ENCODE measurements around the gene NAA38. TPM values are rescaled to one million over a fixed set of nuclear protein-coding genes. Genes with fewer than 3 reads are reported as not detected.
A peak's percentile ranks its signal among the peaks of the same experiment; 100 is the strongest.

The NAA38 gene
- total RNA-seq, 2 experiments from 2014 or later = 84.2 to 93.0 TPM

- no peaks in the 10 kb centered on the region for H3K27me3 Mint-ChIP-seq
- peaks cover 6% of the 10 kb centered on the region for H3K36me3 Mint-ChIP-seq (ENCODE audit: low read depth)
- ChIA-PET POLR2A (no interaction called here), CTCF (no interaction called here)
- H3K9me3 Mint-ChIP-seq = no peaks in the 10 kb centered on the region
- H3K27ac Mint-ChIP-seq = no peak overlapping the region
- no peak overlapping the region for H3K4me3 Mint-ChIP-seq
- peaks cover 22% of the 10 kb centered on the region for H3K4me1 Mint-ChIP-seq
- DNase-seq = no peak
Observed at GRCh38 chr17:7854078-7854777, 3.1 kb downstream of the NAA38 start.

- Mint-ChIP-seq H3K36me3 (ENCODE audit: low read depth) (peaks cover 6% of the 10 kb centered on the region), H3K4me1 (peaks cover 22% of the 10 kb centered on the region), H3K4me3 (no peak overlapping the region), H3K27me3 (no peaks in the 10 kb centered on the region), H3K27ac (peak overlapping the region; percentile 25), H3K9me3 (no peaks in the 10 kb centered on the region)
- DNase-seq = no peak
- ChIA-PET CTCF (interaction anchor here (0.6 kb wide), 2 partner anchors 12 to 86 kb away, joined by 3 to 4 read pairs; no protein-coding TSS in a partner anchor), POLR2A (no interaction called here)
Observed at GRCh38 chr17:7853691-7854038, 3.7 kb downstream of the NAA38 start.

GRCh38 chr17:7852919-7853690 lies 4.3 kb downstream of the NAA38 start:
- H3K36me3 Mint-ChIP-seq (ENCODE audit: low read depth) = peaks cover 6% of the 10 kb centered on the region
- no peak overlapping the region for H3K27ac Mint-ChIP-seq
- no peak for DNase-seq
- no peaks in the 10 kb centered on the region for H3K9me3 Mint-ChIP-seq
- POLR2A ChIA-PET = no interaction called here
- peaks cover 22% of the 10 kb centered on the region for H3K4me1 Mint-ChIP-seq
- H3K4me3 Mint-ChIP-seq = no peak overlapping the region
- H3K27me3 Mint-ChIP-seq = no peaks in the 10 kb centered on the region
- CTCF ChIA-PET = interaction anchor here (0.6 kb wide), 2 partner anchors 12 to 86 kb away, joined by 3 to 4 read pairs; no protein-coding TSS in a partner anchor

- ChIA-PET CTCF (no interaction called here), POLR2A (no interaction called here)
- no peaks in the 10 kb centered on the region for H3K9me3 Mint-ChIP-seq
- H3K27me3 Mint-ChIP-seq = no peaks in the 10 kb centered on the region
- peak overlapping the region; percentile 83 for H3K27ac Mint-ChIP-seq
- H3K4me3 Mint-ChIP-seq = no peak overlapping the region
- peaks cover 6% of the 10 kb centered on the region for H3K36me3 Mint-ChIP-seq (ENCODE audit: low read depth)
- H3K4me1 Mint-ChIP-seq = peaks cover 22% of the 10 kb centered on the region
- DNase-seq = no peak
Observed at GRCh38 chr17:7852262-7852670, 5.1 kb downstream of the NAA38 start.

GRCh38 chr17:7851438-7852261 lies 5.7 kb downstream of the NAA38 start:
- peak overlapping the region; percentile 80 for H3K4me3 Mint-ChIP-seq
- DNase-seq = peak; percentile 95
- peaks cover 24% of the 10 kb centered on the region for H3K4me1 Mint-ChIP-seq
- peak overlapping the region; percentile 83 for H3K27ac Mint-ChIP-seq
- ChIA-PET POLR2A (no interaction called here), CTCF (interaction anchor here (0.5 to 2.0 kb wide), 5 partner anchors 10 to 138 kb away, joined by 3 to 12 read pairs (median 5); partner anchors contain the start of gene KDM6B)
- no peaks in the 10 kb centered on the region for H3K27me3 Mint-ChIP-seq
- no peaks in the 10 kb centered on the region for H3K9me3 Mint-ChIP-seq
- peaks cover 6% of the 10 kb centered on the region for H3K36me3 Mint-ChIP-seq (ENCODE audit: low read depth)

- Mint-ChIP-seq H3K36me3 (ENCODE audit: low read depth) (peaks cover 5% of the 10 kb centered on the region), H3K9me3 (no peaks in the 10 kb centered on the region), H3K27me3 (no peaks in the 10 kb centered on the region), H3K4me3 (peak overlapping the region; percentile 80), H3K27ac (peak overlapping the region; percentile 83), H3K4me1 (peaks cover 24% of the 10 kb centered on the region)
- ChIA-PET POLR2A (no interaction called here), CTCF (interaction anchor here (0.5 to 2.0 kb wide), 6 partner anchors 9 to 139 kb away, joined by 3 to 12 read pairs (median 4); partner anchors contain the start of gene KDM6B)
- DNase-seq = no peak
Observed at GRCh38 chr17:7850701-7851437, 6.5 kb downstream of the NAA38 start.

GRCh38 chr17:7849751-7850504 lies 7.4 kb downstream of the NAA38 start:
- H3K27ac Mint-ChIP-seq = no peak overlapping the region
- no peak for DNase-seq
- H3K36me3 Mint-ChIP-seq (ENCODE audit: low read depth) = peaks cover 2% of the 10 kb centered on the region
- no peaks in the 10 kb centered on the region for H3K27me3 Mint-ChIP-seq
- peaks cover 29% of the 10 kb centered on the region for H3K4me1 Mint-ChIP-seq
- CTCF ChIA-PET = interaction anchor here (0.8 to 2.0 kb wide), 5 partner anchors 8 to 141 kb away, joined by 3 to 12 read pairs (median 4); no protein-coding TSS in a partner anchor
- POLR2A ChIA-PET = no interaction called here
- H3K4me3 Mint-ChIP-seq = no peak overlapping the region
- H3K9me3 Mint-ChIP-seq = no peaks in the 10 kb centered on the region

- Mint-ChIP-seq H3K9me3 (no peaks in the 10 kb centered on the region), H3K27ac (no peak overlapping the region), H3K4me1 (peaks cover 31% of the 10 kb centered on the region), H3K36me3 (ENCODE audit: low read depth) (peaks cover 2% of the 10 kb centered on the region), H3K4me3 (no peak overlapping the region), H3K27me3 (no peaks in the 10 kb centered on the region)
- no peak for DNase-seq
- ChIA-PET POLR2A (no interaction called here), CTCF (interaction anchor here (0.8 to 1.6 kb wide), 2 partner anchors 14 to 141 kb away, joined by 3 to 4 read pairs; no protein-coding TSS in a partner anchor)
Observed at GRCh38 chr17:7849130-7849750, 8.1 kb downstream of the NAA38 start.

GRCh38 chr17:7848739-7849129 lies 8.6 kb downstream of the NAA38 start:
- Mint-ChIP-seq H3K36me3 (ENCODE audit: low read depth) (peaks cover 2% of the 10 kb centered on the region), H3K27ac (no peak overlapping the region), H3K27me3 (no peaks in the 10 kb centered on the region), H3K4me3 (no peak overlapping the region), H3K4me1 (peaks cover 31% of the 10 kb centered on the region), H3K9me3 (no peaks in the 10 kb centered on the region)
- ChIA-PET POLR2A (no interaction called here), CTCF (interaction anchor here (1.6 kb wide), 1 partner anchor 13 kb away, joined by 4 read pairs; no protein-coding TSS in a partner anchor)
- no peak for DNase-seq

GRCh38 chr17:7848131-7848579 lies 9.2 kb downstream of the NAA38 start:
- ChIA-PET POLR2A (interaction anchor here (0.6 kb wide), 1 partner anchor 8 kb away, joined by 3 read pairs; no protein-coding TSS in a partner anchor), CTCF (no interaction called here)
- no peak for DNase-seq
- no peaks in the 10 kb centered on the region for H3K27me3 Mint-ChIP-seq
- H3K4me1 Mint-ChIP-seq = peaks cover 31% of the 10 kb centered on the region
- H3K9me3 Mint-ChIP-seq = no peaks in the 10 kb centered on the region
- peaks cover 2% of the 10 kb centered on the region for H3K36me3 Mint-ChIP-seq (ENCODE audit: low read depth)
- H3K27ac Mint-ChIP-seq = no peak overlapping the region
- no peak overlapping the region for H3K4me3 Mint-ChIP-seq
